GM06990 (cell line): ENCODE measurements around the gene ADM2.

Experiments used
- DNase-seq: peaks from one replicate; pipeline ENCODE4 v3.0.0-alpha.2; 2011; ENCODE audit not compliant: insufficient read length; ENCODE audit errors: extremely low read depth
- H3K27me3 ChIP-seq: replicated peaks from 2 replicates; pipeline ENCODE4 v1.6.0; 2011; ENCODE audit warnings: low read length; ENCODE audit not compliant: control insufficient read depth, insufficient read depth
- H3K36me3 ChIP-seq: 2 replicates; pipeline ENCODE4 v1.5.1; 2011; ENCODE audit warnings: low read length; ENCODE audit not compliant: control insufficient read depth, insufficient read depth
- H3K4me3 ChIP-seq: replicated peaks from 2 replicates; pipeline ENCODE4 v1.5.1; 2011; ENCODE audit warnings: low read depth, mild to moderate bottlenecking, control low read depth, low read length
- TF ChIP-seq, protein P1 (sequence below): IDR thresholded peaks from 2 replicates; pipeline ENCODE4 v1.5.1; 2011; ENCODE audit warnings: low read length, control low read depth, mild to moderate bottlenecking, inconsistent platforms; ENCODE audit not compliant: insufficient read depth, poor library complexity, severe bottlenecking

Gene ADM2

DNA sequence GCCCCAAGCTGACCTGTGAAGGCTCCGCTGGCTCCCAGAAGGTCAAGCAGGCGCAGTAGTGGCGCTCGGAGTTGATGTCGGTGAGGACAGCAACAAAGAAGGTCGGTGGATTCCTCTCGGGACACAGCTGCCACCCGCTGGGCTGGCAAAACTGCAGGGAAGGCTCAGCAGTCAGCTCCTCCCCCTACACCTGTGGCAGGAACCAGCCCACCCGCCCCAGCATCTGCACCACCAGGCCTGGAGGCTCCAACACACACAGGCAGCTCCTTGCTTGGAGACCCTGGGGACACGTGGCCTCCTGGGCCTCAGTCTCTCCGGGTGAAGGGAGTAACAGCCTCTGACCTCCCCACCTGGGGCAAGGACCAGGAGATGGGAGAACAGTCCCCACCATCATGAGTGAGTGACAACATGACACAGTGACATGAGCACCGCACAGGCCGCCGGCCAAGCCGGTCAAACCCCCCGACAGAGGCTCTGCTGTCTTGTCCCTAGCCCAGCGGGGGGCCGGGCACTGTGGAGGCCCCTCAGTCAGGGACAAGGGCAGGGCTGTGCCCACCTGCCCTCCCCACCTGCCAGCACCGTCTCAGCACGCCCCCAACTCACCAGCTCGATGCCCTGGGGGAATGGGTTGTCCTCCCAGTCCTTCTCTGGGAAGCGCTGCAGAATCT is 13.4 kb upstream of the ADM2 start:
- DNase-seq = no peak
- TF ChIP-seq, protein P1, sequence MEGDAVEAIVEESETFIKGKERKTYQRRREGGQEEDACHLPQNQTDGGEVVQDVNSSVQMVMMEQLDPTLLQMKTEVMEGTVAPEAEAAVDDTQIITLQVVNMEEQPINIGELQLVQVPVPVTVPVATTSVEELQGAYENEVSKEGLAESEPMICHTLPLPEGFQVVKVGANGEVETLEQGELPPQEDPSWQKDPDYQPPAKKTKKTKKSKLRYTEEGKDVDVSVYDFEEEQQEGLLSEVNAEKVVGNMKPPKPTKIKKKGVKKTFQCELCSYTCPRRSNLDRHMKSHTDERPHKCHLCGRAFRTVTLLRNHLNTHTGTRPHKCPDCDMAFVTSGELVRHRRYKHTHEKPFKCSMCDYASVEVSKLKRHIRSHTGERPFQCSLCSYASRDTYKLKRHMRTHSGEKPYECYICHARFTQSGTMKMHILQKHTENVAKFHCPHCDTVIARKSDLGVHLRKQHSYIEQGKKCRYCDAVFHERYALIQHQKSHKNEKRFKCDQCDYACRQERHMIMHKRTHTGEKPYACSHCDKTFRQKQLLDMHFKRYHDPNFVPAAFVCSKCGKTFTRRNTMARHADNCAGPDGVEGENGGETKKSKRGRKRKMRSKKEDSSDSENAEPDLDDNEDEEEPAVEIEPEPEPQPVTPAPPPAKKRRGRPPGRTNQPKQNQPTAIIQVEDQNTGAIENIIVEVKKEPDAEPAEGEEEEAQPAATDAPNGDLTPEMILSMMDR = no peak
- Histone ChIP-seq H3K36me3 (peaks cover 42% of the 10 kb centered on the region), H3K27me3 (no peaks in the 10 kb centered on the region), H3K4me3 (no peak overlapping the region)

DNA sequence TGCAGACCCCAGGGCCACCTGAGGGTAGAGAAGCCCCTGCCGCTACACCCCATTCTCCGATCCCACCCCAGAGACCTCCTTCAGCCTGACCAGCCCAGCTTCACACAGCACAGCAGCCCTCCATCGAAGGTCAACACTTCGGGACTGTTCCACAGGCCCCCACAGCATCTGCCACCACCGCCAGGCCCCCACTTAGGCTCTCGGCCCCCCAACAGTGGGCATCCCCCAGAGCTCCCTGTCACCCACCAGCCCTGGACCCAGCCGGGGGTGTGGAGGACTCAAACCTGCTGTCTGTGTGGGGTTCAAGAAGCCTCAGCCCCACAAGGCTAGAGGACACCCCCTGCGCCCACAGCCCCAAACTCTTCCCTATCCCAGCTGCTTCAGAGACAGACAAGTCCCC is 12.7 kb upstream of the ADM2 start:
- TF ChIP-seq, protein P1 = no peak
- no peaks in the 10 kb centered on the region for H3K27me3 ChIP-seq
- peak overlapping the region; percentile 50; the same call in 1 of the 2 replicates for H3K4me3 ChIP-seq
- no peak for DNase-seq
- peaks cover 39% of the 10 kb centered on the region for H3K36me3 ChIP-seq

DNA sequence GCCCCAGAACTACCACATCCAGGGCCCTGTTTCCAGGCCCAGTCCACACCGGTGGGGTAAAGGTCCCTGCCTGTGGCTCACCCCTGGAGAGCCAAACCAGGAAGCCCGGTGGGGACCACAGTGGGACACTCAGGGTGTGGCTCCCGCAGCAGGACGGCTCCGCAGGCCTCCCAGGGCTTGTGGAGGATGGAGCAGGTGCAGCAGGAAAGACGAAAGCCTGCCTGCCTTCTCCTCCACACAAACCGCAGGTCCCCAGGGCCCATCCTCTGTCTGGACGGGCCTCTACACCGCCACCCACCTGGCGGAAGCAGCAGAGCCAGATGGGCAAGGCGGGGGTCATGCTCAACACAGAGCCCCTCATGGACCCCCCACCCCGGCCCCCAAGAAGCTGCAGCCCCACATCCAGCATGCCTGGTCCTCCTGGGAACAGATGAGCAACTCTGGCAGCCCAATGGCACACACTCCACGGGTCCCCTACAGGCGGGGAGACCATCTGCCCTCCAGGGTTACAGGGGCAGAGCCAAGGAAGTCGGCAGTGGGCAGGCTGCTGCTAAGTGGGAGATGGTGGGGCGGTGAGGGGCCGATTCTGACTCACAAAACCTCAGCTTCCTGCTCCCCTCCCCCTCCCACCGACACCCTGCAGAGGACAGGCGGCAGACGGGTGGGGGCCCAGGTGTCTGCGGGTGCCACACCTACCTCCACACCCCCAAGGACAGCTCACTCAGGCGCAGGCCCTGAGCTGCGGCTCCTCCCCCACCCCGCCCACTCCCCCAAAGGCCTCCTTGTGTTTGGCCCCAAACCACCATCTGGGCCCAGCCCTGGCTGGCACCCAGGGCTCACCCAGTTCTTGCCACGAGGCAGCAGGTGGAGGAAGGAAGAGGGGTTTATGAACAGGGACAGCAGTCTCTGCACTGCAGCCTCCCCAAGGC is 11.7 kb upstream of the ADM2 start:
- TF ChIP-seq, protein P1 = peak; percentile 18
- Histone ChIP-seq H3K4me3 (peak overlapping the region; percentile 50), H3K27me3 (no peaks in the 10 kb centered on the region), H3K36me3 (peaks cover 31% of the 10 kb centered on the region)
- DNase-seq = peak; percentile 94

DNA sequence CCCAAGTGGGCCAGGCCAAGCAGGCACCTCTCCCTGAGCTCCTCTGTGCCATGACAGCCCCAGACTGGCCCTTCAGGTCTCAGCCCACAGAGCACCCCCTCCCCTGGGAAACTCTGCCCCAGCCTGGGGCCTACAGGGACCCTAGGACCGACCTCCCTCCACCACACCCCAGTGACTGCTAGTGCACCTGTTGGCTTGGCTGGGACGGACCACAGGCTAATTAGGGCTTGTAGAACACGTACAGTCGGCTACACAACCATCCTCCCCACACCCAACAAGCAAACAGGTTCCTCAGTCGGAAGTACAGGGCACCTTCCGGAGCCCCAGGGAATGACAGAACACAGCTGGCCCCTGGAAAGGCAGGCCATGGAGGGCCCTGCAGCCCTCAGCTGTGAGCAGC is 10.9 kb upstream of the ADM2 start:
- no peaks in the 10 kb centered on the region for H3K27me3 ChIP-seq
- H3K4me3 ChIP-seq = peak overlapping the region; percentile 42
- TF ChIP-seq, protein P1 = no peak

DNA sequence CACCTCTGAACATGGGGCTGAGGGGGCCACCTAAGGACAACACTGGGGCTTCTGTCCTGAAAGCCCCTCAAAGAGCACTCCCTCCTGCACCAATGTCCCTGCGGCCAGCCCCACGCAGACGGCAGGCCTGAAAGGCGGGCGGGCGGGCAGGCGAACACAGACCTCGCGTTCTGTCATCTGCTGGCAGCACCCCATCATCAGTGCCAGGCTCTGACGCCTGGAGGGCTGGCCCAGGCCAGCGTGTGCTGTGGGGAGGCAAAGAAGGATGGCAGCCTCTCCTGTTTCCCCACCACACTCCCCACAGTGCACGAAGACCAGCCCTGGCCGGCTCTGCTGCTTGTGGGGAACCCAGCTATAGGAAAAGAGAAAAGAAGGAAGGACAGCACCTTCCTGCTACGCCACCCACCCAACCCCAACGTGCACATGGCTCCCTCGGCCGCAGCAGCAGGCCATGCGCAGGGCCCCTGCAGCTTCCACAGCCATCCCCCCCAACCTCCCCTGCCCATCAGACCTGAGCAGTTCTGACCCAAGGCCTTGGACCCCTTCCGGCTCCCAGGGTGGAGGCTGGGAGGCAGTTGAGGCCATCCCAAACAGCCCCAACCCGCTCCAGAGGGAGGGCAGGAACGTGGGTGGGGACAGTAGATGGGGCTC is 10.0 kb upstream of the ADM2 start:
- Histone ChIP-seq H3K36me3 (peaks cover 14% of the 10 kb centered on the region), H3K27me3 (no peaks in the 10 kb centered on the region), H3K4me3 (peak overlapping the region; percentile 26; the same call in 1 of the 2 replicates)
- no peak for DNase-seq
- TF ChIP-seq, protein P1 = no peak

More for the DNA sequence above, 10.9 kb upstream of the ADM2 start:
- H3K36me3 ChIP-seq = peaks cover 23% of the 10 kb centered on the region
- peak; percentile 68 for DNase-seq
